D341Med (cell line): ENCODE data around the gene ITPR3.

Experiments
- DNase-seq: peaks from one replicate; pipeline ENCODE4 v3.0.0; 2012; ENCODE audit warnings: low spot score

ITPR3 gene

GRCh38 chr6:33700391-33701050 lies 79.4 kb downstream of the ITPR3 start:
- peak; percentile 80 for DNase-seq

- DNase-seq, result peak; percentile 65
These were observed 81.3 kb downstream of the ITPR3 start for GRCh38 chr6:33702345-33702977.

GRCh38 chr6:33704215-33705066 lies 83.3 kb downstream of the ITPR3 start:
- DNase-seq, result no peak

- no peak for DNase-seq
These were observed 84.3 kb downstream of the ITPR3 start for GRCh38 chr6:33705268-33705885.

GRCh38 chr6:33705955-33706725 lies 85.0 kb downstream of the ITPR3 start:
- no peak for DNase-seq

GRCh38 chr6:33707771-33708170 lies 86.6 kb downstream of the ITPR3 start:
- no peak for DNase-seq

- no peak for DNase-seq
These were observed 87.5 kb downstream of the ITPR3 start for GRCh38 chr6:33708516-33709204.

GRCh38 chr6:33709605-33710295 lies 88.6 kb downstream of the ITPR3 start:
- DNase-seq, result no peak

GRCh38 chr6:33710296-33711121 lies 89.4 kb downstream of the ITPR3 start:
- peak; percentile 70 for DNase-seq

- peak; percentile 98 for DNase-seq
These were observed 90.3 kb downstream of the ITPR3 start, which contains the start of gene UQCC2 for GRCh38 chr6:33711140-33712129. Gene UQCC2, minus strand, starts transcription at chr6:33711700. Its CDS starts 14 bp downstream, at chr6:33711686.

GRCh38 chr6:33712914-33713313 lies 91.8 kb downstream of the ITPR3 start:
- DNase-seq, result no peak

GRCh38 chr6:33713786-33714185 lies 92.7 kb downstream of the ITPR3 start:
- DNase-seq, result no peak

GRCh38 chr6:33714385-33715040 lies 93.4 kb downstream of the ITPR3 start:
- no peak for DNase-seq

- DNase-seq, result no peak
These were observed 95.3 kb downstream of the ITPR3 start for GRCh38 chr6:33716379-33716778.

- DNase-seq, result no peak
These were observed 95.9 kb downstream of the ITPR3 start for GRCh38 chr6:33716890-33717632.

- DNase-seq, result no peak
These were observed 96.9 kb downstream of the ITPR3 start for GRCh38 chr6:33717934-33718455.

- no peak for DNase-seq
These were observed 97.6 kb downstream of the ITPR3 start for GRCh38 chr6:33718713-33719112.
